ENCODE results near the gene IL20RB.

IL20RB gene

DNA sequence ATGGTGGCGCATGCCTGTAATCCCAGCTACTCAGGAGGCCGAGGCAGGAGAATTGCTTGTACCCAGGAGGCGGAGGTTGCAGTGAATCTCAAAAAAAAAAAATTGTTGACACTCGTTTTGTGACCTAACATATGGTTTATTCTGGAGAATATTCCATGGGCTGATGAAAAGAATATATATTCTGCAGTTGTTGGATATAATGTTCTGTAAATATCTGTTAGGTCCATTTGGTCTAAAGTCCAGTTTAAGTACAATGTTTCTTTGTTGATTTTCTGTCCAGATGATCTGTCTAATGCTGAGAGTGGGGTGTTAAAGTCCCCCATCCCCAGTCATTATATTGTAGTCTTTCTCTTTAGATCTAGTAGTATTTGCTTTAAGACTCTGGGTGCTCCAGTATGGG is 15.6 kb downstream of the IL20RB start:
- CTCF ChIA-PET: no interaction called here
- POLR2A ChIA-PET: no interaction called here
- TF ChIP-seq ELF4 (IDR thresholded peaks at IDR 0.05) (no peak), FOXK2 (IDR thresholded peaks at IDR 0.05) (no peak), LEF1 (IDR thresholded peaks at IDR 0.05; ENCODE audit: borderline replicate concordance) (no peak), PKNOX1 (IDR thresholded peaks at IDR 0.05) (no peak), SUZ12 (IDR thresholded peaks at IDR 0.05) (no peak), CTBP1 (IDR thresholded peaks at IDR 0.05; ENCODE audit: borderline replicate concordance) (no peak), FOXM1 (IDR thresholded peaks at IDR 0.05; ENCODE audit: borderline replicate concordance) (no peak), FOXA1 (IDR thresholded peaks at IDR 0.05) (no peak), NFRKB (IDR thresholded peaks at IDR 0.05) (no peak), L3MBTL2 (conservative IDR thresholded peaks at IDR 0.05) (no peak), TARDBP (IDR thresholded peaks at IDR 0.05) (no peak), BHLHE40 (IDR thresholded peaks at IDR 0.05; ENCODE audit: borderline replicate concordance) (no peak), HDGF (IDR thresholded peaks at IDR 0.05; ENCODE audit: borderline replicate concordance) (no peak), SP1 (IDR thresholded peaks at IDR 0.05) (no peak), ARNT (IDR thresholded peaks at IDR 0.05) (no peak), ZNF384 (IDR thresholded peaks at IDR 0.05) (no peak)
- DNase-seq (ENCODE audit: extremely low spot score): no peak

- ChIA-PET CTCF (no interaction called here), POLR2A (no interaction called here)
- TF ChIP-seq PKNOX1 (IDR thresholded peaks at IDR 0.05) (no peak), CTBP1 (IDR thresholded peaks at IDR 0.05; ENCODE audit: borderline replicate concordance) (no peak), HDGF (IDR thresholded peaks at IDR 0.05; ENCODE audit: borderline replicate concordance) (no peak), FOXA1 (IDR thresholded peaks at IDR 0.05) (no peak), LEF1 (IDR thresholded peaks at IDR 0.05; ENCODE audit: borderline replicate concordance) (no peak), SUZ12 (IDR thresholded peaks at IDR 0.05) (no peak), ELF4 (IDR thresholded peaks at IDR 0.05) (no peak), SP1 (IDR thresholded peaks at IDR 0.05) (no peak), TARDBP (IDR thresholded peaks at IDR 0.05) (no peak), NFRKB (IDR thresholded peaks at IDR 0.05) (no peak), ARNT (IDR thresholded peaks at IDR 0.05) (no peak), FOXK2 (IDR thresholded peaks at IDR 0.05) (no peak), BHLHE40 (IDR thresholded peaks at IDR 0.05; ENCODE audit: borderline replicate concordance) (no peak), L3MBTL2 (conservative IDR thresholded peaks at IDR 0.05) (no peak), ZNF384 (IDR thresholded peaks at IDR 0.05) (no peak)
- DNase-seq (ENCODE audit: extremely low spot score): no peak
These were observed 16.9 kb downstream of the IL20RB start for GRCh38 chr3:136974670-136975069.

DNA sequence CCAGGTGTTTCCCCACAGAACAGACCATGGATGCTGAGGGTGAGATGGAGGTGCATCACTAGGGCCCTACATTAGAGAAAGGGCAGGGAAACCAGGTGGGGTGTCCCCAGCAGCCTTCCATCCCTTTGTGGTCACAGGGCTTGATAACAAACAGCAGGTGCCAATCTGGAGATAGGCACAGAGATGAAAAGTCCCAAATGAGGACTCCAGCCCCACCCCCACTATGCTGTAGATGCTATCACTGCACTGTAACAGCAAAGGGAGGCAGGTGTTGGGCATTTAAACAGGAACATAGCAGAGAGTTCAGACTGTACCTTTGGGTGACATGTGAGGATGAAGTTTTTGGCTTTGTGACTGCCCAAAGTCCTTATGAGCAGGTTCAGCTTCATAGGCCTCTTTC is 21.4 kb downstream of the IL20RB start:
- ChIA-PET POLR2A (no interaction called here), CTCF (no interaction called here)
- no peak for TF ChIP-seq FOXA1 (IDR thresholded peaks at IDR 0.05)
- TF ChIP-seq TARDBP (IDR thresholded peaks at IDR 0.05): no peak
- no peak for TF ChIP-seq L3MBTL2 (conservative IDR thresholded peaks at IDR 0.05)
- no peak for TF ChIP-seq PKNOX1 (IDR thresholded peaks at IDR 0.05)
- no peak for DNase-seq (ENCODE audit: extremely low spot score)

DNA sequence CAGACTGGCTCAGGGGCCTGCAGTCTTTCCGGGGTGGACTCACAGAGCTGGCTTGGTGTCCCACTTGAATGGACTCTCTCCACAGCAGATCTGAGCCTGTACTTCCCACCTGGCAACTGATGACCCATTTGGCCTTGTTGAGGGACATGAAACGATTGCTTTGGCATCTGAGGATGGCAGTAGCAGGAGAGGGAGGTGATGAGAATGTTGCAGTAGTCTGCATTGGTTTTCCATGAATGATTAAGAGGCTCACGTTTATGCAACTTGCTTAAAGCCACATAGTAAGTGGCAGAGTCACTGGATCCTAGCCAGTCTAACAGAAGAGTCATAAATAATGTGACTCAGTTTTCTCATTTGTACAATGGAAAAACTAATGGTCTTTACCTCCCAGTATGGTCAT is 21.9 kb downstream of the IL20RB start:
- TF ChIP-seq L3MBTL2 (conservative IDR thresholded peaks at IDR 0.05) (no peak), NFRKB (IDR thresholded peaks at IDR 0.05) (no peak), LEF1 (IDR thresholded peaks at IDR 0.05; ENCODE audit: borderline replicate concordance) (no peak), SP1 (IDR thresholded peaks at IDR 0.05) (no peak), ZNF384 (IDR thresholded peaks at IDR 0.05) (no peak), BHLHE40 (IDR thresholded peaks at IDR 0.05; ENCODE audit: borderline replicate concordance) (no peak), HDGF (IDR thresholded peaks at IDR 0.05; ENCODE audit: borderline replicate concordance) (no peak), TARDBP (IDR thresholded peaks at IDR 0.05) (no peak), FOXM1 (IDR thresholded peaks at IDR 0.05; ENCODE audit: borderline replicate concordance) (no peak), ARNT (IDR thresholded peaks at IDR 0.05) (no peak), CTBP1 (IDR thresholded peaks at IDR 0.05; ENCODE audit: borderline replicate concordance) (no peak), ELF4 (IDR thresholded peaks at IDR 0.05) (no peak)
- CTCF ChIA-PET: no interaction called here
- peak; percentile 5 for DNase-seq (ENCODE audit: extremely low spot score)
- POLR2A ChIA-PET: no interaction called here

DNA sequence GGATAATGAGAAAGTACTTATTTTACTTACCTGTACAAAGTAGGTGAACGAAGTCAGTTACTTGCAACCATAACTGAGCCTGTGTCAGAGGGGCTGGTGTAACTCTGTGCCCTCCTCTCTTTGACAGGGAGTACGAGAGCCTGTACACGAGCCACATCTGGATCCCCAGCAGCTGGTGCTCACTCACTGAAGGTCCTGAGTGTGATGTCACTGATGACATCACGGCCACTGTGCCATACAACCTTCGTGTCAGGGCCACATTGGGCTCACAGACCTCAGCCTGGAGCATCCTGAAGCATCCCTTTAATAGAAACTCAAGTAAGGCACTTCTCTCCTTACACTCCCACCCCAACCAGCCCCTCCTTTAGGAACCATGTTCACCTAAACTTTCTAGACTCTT is 24.2 kb downstream of the IL20RB start:
- ChIA-PET POLR2A (no interaction called here), CTCF (no interaction called here)
- TF ChIP-seq FOXK2 (IDR thresholded peaks at IDR 0.05) (no peak), CTBP1 (IDR thresholded peaks at IDR 0.05; ENCODE audit: borderline replicate concordance) (no peak), SP1 (IDR thresholded peaks at IDR 0.05) (no peak), LEF1 (IDR thresholded peaks at IDR 0.05; ENCODE audit: borderline replicate concordance) (no peak), TARDBP (IDR thresholded peaks at IDR 0.05) (no peak), PKNOX1 (IDR thresholded peaks at IDR 0.05) (no peak), BHLHE40 (IDR thresholded peaks at IDR 0.05; ENCODE audit: borderline replicate concordance) (no peak), SUZ12 (IDR thresholded peaks at IDR 0.05) (no peak), NFRKB (IDR thresholded peaks at IDR 0.05) (no peak), FOXA1 (IDR thresholded peaks at IDR 0.05) (no peak), FOXM1 (IDR thresholded peaks at IDR 0.05; ENCODE audit: borderline replicate concordance) (no peak)
- no peak for DNase-seq (ENCODE audit: extremely low spot score)

GRCh38 chr3:136982520-136983138 is 24.8 kb downstream of the IL20RB start:
- CTCF ChIA-PET: no interaction called here
- POLR2A ChIA-PET: no interaction called here
- no peak for TF ChIP-seq ZNF384 (IDR thresholded peaks at IDR 0.05)
- no peak for DNase-seq (ENCODE audit: extremely low spot score)
